ENCODE results near the gene SLC30A5. TPM values are rescaled to one million over a fixed set of nuclear protein-coding genes. Genes with fewer than 3 reads are reported as not detected.
A peak's percentile ranks its signal among the peaks of the same experiment; 100 is the strongest.

The SLC30A5 gene
- total and polyA plus RNA-seq, 10 of the 15 experiments (the other 5 are each of a cell fraction or from before 2014, with no cell fraction given): 14.7 to 67.9 (median 38.4) TPM

DNA sequence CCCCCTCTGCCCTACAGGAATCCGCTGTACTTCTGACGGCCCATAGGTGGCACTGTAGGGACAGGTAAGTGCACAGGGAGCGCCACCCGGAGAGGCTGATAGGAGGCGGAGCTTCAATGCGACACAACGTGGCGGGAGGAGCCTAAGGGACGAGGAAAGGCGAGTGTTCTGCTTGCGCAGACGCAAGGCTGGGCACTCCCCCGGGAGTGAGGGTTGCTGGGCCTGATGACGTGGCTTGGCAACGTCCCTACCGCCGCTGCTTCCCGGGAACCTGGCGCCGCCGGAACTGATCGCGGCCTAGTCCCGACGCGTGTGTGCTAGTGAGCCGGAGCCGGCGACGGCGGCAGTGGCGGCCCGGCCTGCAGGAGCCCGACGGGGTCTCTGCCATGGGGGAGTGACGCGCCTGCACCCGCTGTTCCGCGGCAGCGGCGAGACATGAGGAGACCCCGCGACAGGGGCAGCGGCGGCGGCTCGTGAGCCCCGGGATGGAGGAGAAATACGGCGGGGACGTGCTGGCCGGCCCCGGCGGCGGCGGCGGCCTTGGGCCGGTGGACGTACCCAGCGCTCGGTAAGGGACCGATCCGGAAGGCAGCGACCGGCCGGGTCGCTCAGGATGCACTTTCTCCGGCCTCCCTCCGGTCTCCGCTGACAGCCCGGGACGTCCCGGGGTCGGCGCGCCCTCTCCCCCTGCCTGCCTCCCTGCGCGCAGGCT, at the start of gene SLC30A5 (continued):
- TF ChIP-seq, protein P1, sequence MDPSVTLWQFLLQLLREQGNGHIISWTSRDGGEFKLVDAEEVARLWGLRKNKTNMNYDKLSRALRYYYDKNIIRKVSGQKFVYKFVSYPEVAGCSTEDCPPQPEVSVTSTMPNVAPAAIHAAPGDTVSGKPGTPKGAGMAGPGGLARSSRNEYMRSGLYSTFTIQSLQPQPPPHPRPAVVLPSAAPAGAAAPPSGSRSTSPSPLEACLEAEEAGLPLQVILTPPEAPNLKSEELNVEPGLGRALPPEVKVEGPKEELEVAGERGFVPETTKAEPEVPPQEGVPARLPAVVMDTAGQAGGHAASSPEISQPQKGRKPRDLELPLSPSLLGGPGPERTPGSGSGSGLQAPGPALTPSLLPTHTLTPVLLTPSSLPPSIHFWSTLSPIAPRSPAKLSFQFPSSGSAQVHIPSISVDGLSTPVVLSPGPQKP (IDR thresholded peaks at IDR 0.05; ENCODE audit: low read depth, low read length): peak; percentile 45; the same call in 1 of the 2 replicates
- TF ChIP-seq KLF5 (IDR thresholded peaks at IDR 0.05; ENCODE audit: partially characterized antibody) (no peak), PAX8 (IDR thresholded peaks at IDR 0.05) (no peak), CHD2 (IDR thresholded peaks at IDR 0.05; ENCODE audit: borderline replicate concordance, low read depth, low read length) (peak; percentile 69), POU2F2 (IDR thresholded peaks at IDR 0.05; ENCODE audit: borderline replicate concordance, low read depth, low read length) (peak; percentile 81), FOXK2 (IDR thresholded peaks at IDR 0.05) (no peak), NR2C1 (IDR thresholded peaks at IDR 0.05) (no peak), SRF (IDR thresholded peaks at IDR 0.05; ENCODE audit: low read depth in 2 of 2, low read length in 2 of 2) (peak in 1 of 2 experiments; percentile 9; a peak in 1 of 4 replicates), PRDM15 (CRISPR knock-in tag; IDR thresholded peaks at IDR 0.05) (no peak), TCF12 (IDR thresholded peaks at IDR 0.05; ENCODE audit: low read depth, low read length) (no peak), NR2C2 (IDR thresholded peaks at IDR 0.05; ENCODE audit: borderline replicate concordance, control insufficient read depth, insufficient read length, low read depth) (no peak), IRF4 (IDR thresholded peaks at IDR 0.05; ENCODE audit: low read depth, low read length) (peak; percentile 53; the same call in 1 of the 2 replicates), HDAC2 (IDR thresholded peaks at IDR 0.05) (no peak), POLR2AphosphoS2 (IDR thresholded peaks at IDR 0.05; ENCODE audit: low read depth, low read length) (0 out of 2 replicates have a peak, but pooled peaks have one; percentile 84), RFX5 (IDR thresholded peaks at IDR 0.05; ENCODE audit: low read depth, low read length) (peak; percentile 93), GABPA (IDR thresholded peaks at IDR 0.05; ENCODE audit: low read depth) (no peak), REST (IDR thresholded peaks at IDR 0.05; ENCODE audit: low read depth, low read length) (no peak), STAT3 (IDR thresholded peaks at IDR 0.05; ENCODE audit: low read depth, low read length) (no peak), ZNF24 (IDR thresholded peaks at IDR 0.05) (no peak), HDAC6 (IDR thresholded peaks at IDR 0.05; ENCODE audit: unreplicated experiment) (no peak), JUNB (IDR thresholded peaks at IDR 0.05) (no peak), CBX3 (IDR thresholded peaks at IDR 0.05; ENCODE audit: borderline replicate concordance, low read depth) (no peak), TBL1XR1 (IDR thresholded peaks at IDR 0.05; ENCODE audit: low read depth, low read length) (0 out of 2 replicates have a peak, but pooled peaks have one; percentile 14), BMI1 (IDR thresholded peaks at IDR 0.05; ENCODE audit: borderline replicate concordance) (no peak)

All from GM12878 (cell line).